GM21390 (cell line): ENCODE measurements around the gene ARHGAP10.

ENCODE experiments used
- ATAC-seq: cut with Tn5 transposase; IDR thresholded peaks from one replicate; pipeline ENCODE4 v1.9.1; 2021; ENCODE audit not compliant: unreplicated experiment

Gene ARHGAP10

DNA sequence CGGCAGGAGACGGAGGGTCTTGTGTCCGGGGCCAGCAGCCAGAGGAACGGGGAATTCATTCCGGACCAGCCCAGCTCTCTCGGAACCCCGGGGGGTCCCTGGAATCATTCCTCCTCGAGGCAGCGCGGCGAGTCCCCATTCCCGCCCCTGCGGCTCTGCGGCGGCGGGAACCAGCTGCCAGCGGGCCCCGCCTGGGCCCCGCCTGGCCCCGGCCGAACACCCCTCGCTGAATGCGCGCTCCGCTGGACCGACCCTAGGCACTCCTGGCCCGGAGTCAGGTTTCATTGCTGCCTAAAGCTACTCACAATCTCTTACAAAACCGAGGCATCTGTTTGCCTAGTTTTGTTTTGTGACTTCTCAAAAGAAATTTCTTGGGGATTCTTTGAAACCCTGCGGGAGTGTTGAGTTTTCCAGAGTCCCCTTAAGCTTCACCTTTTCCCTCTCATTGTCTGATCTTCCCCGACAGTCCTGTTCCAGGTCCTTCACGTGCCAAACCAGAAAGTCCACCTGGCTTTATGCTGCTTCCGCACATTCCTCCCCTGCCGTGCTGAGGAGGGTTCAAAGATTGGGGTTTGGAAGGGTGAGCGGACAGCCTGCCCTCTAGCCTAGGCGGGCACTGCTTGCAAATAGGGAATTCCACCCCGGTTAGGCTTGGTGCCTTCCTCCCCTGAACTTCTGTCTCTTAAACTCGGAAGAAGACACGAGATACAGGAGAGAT, 789 bp downstream of the ARHGAP10 start:
- ATAC-seq: peak; percentile 25

DNA sequence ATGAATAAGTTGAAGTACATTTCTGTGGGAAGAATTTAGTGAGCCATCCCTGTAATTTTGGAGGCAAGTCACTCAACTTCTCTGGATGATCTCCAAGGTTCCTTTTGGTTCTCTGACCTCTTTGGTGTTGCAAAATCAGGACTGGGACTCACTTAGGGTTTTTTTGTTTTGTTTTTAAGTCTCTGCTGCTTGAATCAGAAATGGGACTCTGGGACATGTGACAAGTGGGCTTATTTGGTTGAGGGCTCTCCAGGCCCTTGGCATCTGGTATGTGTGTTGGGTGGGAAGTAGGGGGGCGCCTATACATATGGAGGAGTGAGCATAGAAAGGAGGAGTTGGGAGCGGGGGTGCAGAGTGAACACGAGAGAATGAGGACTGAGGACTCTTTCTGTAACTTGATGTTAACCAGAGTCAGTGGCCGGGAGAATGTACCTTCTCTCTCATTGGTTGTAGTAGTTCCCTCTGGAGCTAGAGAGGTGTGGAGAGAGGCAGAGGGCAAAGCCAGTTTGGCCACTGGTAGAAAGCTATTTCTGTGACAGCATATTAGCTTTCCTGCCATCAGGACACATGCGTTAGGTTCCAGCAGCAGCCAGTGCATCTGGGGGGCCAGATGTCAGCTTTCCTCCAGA, 1.9 kb downstream of the ARHGAP10 start:
- no peak for ATAC-seq

DNA sequence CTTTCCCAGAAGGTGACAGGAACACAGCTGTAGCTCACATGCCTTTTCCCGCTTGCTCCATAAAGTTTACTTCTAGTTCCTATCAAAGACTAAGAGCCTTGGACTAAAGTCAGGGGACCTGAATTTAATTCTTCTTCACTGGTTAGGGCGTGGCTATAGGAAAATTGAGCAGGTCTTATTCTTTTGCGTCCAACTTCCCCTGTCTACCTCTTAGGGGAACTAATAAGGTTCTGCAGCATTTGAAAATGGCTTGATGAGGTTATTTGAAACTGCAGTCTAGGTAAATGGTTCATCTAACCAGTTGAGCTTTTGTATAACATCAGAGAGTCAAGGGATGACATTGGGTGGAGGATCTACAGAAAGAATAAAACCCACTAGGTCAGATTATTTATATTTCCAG, 2.6 kb downstream of the ARHGAP10 start:
- ATAC-seq: no peak

DNA sequence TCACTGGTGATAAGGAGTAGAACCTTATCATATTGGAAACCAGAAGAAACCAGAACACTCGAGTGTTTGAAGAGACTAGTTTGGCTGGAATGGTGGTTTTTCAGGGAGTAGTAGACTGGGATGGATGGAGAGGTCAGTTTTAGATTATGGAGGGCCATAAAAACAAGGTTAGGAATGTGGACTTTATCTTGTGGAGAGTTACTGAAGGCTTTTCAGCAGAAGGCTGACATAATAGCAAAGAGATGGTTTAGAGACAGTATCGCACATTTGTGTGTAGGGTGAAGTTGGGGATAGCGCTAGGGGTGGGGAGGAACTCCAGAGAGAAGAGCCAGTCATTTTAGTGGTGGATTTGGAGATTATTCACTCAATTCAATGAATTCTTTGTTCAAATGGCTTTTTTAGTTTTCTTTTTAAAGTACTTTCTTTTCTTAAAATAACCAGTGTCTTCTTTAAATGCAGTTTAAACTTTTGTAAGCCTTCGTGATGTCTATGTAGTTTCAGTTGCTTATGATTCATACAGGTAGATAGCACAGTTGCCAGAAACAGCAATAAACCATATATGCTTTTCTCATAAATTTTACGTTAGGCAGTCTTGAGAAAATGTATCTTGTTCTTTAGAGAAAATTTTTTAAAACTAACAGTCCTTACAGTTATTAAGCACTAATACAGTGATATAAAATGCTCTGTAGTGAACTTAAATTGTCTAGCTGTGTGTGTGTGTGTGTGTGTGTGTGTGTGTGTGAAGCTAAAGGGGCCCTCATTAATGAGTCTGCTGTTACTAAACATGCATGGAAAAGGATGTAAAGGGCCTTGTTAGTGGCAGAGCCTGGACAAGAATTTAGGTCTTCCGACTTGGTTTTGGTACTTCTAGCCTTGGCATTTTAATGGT, 3.8 kb downstream of the ARHGAP10 start:
- ATAC-seq: peak; percentile 31

DNA sequence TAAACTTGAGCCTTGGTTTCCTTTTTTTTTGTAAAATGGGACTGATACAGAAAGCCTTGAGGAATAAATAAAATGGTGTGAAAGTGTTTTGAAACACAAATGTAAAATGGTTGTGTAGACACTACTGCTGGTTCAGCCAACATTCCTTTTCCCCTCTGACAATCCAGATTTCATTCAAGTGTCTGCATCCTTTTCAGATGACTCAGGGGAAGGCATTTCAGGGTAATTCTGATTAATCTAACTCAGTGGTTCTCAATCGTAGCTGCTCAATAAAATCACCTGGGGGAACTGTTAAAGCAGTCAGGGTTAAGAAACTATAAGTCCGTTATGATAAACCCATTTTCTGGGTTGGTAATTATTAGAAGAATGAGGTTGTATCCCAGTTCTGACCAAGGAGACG, 4.6 kb downstream of the ARHGAP10 start:
- no peak for ATAC-seq

DNA sequence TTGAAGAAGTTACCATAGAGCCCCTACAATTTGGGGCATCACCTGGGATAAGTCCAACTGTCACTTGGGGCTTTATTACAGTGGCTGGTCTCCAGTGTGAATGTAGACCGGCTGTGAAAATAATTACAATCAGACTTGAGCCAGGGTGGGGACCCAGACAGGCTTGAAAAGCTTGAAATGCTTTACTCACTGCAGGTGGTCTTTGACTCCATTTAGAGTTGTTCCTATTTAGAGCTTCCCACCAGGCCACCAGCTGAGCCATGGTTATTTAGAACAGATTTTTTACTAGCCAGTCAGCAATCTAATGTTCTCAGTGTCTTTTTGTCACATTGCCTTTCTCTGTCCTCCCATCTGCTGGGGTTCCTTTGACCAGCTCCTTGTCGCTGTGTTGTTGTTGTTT, 5.7 kb downstream of the ARHGAP10 start:
- no peak for ATAC-seq

DNA sequence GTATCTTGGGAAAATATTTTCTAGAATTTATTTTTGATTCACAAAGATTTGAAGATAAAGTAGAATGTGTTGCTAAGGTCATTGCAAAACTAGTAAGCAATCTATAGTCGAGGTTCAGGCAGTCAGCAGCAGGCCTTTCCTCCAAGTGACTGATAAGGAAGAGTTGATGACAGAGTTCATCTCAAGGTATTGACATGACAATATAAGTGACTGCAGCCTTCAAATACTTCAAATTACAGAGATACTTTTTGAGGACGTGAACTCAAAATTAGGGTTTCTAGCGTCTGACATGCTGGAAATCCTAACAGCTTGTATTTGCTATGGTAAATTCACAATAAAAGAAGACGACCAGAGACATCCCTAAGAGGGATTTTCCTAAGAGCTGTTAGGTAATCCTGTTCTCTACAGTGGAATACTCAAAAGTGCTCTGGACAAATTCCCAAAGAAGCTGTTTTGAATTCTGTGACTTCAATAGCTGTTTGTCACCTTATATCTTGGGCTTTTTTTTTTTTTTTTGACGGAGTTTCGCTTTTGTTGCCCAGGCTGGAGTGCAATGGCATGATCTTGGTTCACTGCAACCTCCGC, 7.4 kb downstream of the ARHGAP10 start:
- ATAC-seq: no peak

DNA sequence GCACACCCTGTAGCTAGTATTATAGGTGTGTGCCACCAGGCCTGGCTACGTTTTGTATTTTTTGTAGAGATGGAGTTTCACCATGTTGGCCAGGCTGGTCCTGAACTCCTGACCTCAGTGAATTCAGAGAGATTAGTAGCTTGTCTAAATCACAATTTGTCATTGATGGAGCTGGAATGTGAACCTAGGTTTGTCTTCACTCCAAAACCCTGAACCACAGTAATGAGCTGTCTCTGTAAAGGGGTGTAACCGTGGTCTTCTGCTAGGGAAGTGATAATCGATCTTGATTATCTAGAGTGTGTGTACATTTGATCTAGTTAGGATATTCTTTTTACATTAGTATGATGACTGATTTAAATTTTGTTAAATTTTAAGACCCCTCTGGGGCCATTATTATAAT, 8.3 kb downstream of the ARHGAP10 start:
- ATAC-seq: no peak

DNA sequence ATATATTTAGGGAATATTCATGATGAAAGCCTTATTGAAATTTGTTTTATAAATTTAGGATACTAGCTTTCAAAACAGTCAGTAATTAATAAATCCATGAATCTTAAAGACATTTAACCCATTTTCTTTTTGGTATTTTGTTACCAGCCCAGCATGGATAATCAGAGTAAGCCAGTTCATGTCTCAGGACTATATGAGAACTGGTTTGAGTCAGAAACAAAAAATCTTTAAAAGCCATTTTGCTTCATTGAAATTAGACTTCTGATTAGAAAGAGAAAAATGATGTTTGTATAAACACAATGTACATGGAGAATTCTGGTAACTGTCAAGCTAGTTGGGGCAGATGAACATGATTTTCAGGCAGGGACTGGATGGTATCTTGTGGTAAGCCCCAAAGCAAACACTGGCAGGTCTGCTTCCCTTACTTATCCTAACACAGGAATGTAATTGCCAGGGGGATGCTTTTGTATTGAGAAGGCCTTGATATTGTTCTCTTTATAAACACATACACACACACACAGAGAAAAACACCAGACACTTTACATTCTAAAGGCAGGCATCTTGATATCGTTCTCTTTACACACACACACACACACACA, 9.4 kb downstream of the ARHGAP10 start:
- no peak for ATAC-seq

DNA sequence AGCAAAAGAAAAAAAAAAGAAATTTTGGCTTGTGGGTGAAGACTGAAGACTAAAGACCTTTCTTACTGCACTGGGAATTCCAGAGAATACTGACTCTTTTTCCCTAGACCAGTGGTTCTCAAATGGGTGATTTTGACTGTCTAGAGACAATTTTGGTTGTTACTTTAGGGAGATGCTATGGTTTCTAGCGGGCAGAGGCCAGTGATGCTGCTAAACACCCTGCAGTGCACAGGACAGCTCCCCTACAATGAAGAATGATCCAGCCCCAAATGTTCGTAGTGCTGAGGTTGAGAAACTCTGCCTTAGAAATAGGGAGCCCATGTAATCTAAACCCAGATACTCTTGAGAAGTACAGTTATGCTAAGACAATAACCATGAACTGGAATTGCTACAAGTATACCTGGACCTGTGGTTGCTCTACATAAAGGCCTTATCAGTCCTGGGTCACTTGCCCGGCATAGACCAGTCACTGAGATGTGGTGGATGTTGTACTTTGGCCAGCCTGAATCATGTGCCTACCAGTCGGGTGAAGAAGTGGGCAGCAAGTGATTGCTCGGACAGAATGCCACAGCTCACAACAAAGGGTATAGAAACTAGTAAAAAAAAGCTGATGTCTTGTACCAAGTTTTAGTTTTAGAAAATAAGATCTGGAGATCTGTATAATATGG, 16.0 kb downstream of the ARHGAP10 start:
- ATAC-seq: no peak

DNA sequence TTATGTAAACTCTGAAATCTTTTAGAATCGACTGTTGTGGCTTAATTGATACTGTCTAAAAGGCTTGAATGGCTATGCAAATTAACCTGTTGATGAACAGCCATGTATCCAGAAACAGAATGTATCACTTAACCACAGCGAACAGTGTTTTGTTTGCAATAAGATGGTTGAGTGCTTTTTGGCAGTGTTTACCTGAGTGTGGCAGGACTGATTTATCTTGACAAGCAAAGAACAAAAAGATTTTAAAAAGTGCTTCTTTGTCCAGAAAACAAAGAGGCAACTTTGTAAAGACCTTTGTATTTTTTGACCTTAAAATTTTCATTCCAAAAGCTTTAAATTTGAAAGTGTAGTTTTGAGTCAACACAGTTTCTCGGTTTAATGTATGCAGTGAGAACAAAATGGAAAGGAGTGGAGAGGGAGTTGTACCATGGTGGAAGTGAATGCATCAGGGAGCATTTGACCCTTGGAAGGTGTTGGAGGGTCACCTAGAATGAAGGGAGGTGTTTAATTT, 18.0 kb downstream of the ARHGAP10 start:
- ATAC-seq: peak; percentile 90

DNA sequence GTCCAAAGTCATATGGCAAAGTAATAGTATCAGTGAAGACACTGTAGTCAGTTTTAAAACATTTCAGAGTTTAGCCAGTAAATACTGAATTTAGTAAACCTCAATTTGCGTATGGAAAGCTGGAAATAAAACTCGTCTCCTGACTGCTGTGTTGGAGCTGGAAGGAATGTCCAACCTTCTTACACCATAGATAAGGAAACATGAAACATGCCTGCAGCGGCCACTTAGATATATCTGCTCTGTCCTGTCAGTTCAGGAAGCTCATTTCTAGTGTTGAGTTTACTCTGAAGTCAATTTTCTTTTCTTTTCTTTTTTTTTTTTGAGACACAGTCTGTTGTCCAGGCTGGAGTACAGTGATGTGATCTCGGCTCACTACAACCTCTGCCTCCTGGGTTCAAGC, 21.2 kb downstream of the ARHGAP10 start:
- no peak for ATAC-seq

DNA sequence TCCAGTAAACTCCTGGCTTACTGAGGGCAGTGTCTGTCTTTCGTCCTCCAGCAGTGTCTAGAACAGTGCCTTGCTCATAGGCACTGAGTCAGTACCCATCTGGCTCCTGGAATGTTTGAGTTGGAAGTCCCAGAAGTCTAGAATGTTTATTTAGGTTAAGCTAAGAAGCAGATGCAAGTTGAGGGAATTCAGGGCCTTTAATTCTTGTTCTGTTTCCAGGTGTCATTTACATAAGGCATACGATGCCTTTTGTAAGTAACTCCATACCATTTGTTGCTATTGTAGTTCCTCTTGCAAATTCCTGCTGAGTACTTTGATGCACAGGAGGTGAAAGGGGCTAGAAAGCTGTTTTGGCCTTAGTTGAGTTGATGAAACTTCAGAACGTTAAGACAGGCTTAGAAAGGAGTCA, 22.2 kb downstream of the ARHGAP10 start:
- no peak for ATAC-seq

DNA sequence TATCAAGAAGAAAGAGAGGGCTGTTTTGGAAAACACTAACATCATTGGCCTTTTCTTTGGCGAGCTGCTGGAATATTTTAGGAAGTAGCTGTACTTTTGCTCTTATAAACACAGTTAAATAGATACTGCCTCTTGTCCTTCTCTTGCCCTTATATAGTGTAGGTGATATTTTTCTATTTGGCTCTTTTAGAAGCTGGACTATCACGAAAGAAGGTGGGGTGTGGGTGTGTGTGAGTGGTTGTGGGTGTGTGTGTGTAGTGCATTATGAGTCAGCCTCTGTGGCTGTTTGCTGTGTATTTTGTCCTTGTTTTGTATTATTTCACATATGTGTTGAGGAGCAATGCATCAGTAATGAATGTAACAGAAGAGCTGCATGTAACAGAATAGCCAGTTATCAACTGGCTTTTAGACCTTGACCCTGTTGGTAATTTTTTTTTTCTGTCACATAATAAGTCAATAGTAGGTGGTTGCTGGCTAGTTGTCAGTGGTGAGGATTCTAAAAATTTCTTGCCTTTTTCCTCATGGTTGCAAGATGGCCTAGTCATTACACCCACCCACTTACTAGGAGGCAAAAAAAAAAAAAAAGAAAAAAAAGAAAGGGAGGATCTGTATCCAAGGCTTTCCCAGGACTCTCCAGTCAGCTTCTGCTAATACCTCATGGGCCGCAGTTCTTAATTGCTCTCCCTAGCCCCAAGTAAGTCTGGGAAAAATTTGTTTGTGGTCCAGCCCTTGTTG, 23.8 kb downstream of the ARHGAP10 start:
- ATAC-seq: no peak

DNA sequence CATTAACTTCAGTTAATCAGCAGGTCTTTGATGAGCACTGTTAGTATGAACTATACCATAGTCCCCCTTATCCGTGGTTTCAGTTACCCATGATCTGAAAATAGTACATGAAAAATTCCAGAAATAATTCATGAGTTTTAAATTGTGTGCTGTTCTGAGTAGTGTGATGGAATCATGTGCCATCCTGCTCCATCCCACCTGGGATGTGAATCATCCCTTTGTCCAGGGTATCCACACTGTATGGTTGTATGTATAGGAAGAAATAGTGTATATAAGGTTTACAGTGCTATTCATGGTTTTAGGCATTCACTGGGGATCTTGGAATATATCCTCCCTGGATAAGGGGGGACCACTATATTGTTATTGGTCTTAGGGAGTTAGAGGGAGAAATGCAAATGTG, 24.5 kb downstream of the ARHGAP10 start:
- no peak for ATAC-seq

DNA sequence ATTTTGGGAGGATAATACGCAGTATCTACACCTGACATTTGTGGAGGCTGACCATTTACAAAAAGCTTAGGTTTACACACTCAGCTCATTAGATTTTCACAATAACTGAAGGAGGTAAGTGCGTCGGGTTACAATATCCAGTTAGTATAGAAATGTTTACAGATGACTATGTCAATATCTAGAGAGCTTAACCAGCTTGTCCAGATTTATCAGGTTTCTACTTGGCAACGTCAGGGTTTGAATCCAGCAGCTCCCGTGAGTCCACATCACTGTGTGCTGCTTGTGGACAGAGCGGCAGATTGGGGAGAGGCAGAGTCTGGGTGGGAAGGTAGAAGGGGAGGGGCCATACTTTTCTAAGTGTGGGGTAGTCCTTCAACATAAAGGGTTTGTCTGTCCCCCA, 28.3 kb downstream of the ARHGAP10 start:
- ATAC-seq: no peak

DNA sequence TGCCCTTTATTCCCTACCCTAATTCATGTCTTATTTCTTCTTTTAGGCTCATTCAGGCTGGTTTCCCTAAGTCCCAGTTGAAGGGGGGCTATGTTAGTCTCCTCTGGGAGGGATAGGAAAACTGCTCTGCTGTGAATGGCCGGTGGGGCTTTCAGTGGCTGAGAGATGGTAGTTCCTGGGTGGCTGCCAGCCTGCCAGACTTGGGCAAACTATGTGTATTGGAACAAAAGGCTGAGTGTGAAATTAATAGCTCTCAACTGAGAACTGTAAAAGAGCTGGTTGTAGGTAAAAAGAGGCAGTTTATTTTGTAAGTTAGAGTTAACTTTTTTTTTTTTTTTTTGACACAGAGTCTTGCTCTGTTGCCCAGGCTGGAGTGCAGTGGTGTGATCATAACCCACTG, 28.8 kb downstream of the ARHGAP10 start:
- ATAC-seq: no peak

DNA sequence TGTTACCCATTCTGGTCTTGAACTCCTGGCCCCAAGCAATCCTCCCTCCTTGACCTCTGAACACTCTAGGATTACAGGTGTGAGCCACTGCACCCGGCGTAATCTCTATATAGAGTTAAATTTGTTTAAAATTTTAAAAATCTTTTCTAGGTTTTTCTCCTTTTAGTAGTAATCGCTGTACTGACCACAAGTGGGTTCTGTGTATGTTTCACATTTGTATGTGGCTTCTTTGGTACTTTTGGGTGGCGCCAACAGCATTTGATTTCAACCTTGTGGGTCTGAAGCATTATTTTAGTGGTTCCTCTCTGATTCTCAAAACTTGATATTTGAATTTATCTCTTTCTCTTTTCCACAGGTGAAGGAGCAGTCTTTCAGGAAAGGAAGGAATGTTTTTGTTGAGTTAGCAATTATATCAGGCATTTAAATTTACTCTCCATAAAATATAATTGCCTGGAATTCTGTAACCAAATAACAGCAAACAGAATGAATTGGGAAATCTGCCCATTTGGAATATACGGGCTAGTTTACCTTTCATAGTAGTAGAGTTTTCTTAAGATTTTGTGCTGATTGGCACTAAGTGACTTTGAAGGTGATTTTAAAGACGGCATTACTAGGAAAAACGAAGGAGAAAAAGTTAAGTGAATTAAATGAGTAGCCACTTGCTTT, 29.5 kb downstream of the ARHGAP10 start:
- ATAC-seq: no peak

DNA sequence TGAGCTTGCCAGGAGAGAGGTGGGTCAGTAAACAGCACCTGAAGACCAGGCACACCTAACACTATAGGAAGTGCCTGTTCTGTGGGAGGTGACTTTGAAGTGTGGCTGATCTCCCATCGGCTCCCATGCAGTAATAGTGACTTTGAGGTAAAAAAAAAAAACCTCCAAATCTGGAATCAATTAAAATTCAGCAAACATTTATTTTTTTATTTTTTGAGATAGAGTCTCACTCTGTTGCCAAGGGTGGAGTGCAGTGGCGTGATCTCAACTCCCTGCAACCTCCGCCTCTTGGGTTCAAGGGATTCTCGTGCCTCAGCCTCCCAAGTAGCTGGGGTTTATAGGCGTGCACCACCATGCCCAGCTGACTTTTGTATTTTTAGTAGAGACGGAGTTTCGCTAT, 32.4 kb downstream of the ARHGAP10 start:
- no peak for ATAC-seq
